Measurements from ENCODE around the gene CPNE6. TPM values are rescaled to one million over a fixed set of nuclear protein-coding genes. Genes with fewer than 3 reads are reported as not detected.
"Not testable (repeated sequence)": the region's sequence is repeated elsewhere in the genome, so short reads cannot be mapped to it uniquely, and the experiment has no call there.

Gene CPNE6
- total RNA-seq (ENCODE audit: low replicate concordance): not detected in 2 replicates

- no peak within 1 kb of the TSS for H2AFZ ChIP-seq (replicated peaks)
- H4K20me1 ChIP-seq (ENCODE audit: low read depth): no peaks in the 10 kb centered on the region
- H3K36me3 ChIP-seq: no peaks in the 10 kb centered on the region
- Mint-ChIP-seq H3K4me1 (peaks cover 5% of the 10 kb centered on the region), H3K27me3 (ENCODE audit: insufficient read depth, low read depth) (peaks cover 2% of the 10 kb centered on the region), H3K9me3 (no peaks in the 10 kb centered on the region), H3K4me3 (no peak within 1 kb of the TSS), H3K27ac (no peak within 1 kb of the TSS), H3K36me3 (no peaks in the 10 kb centered on the region)
- TF ChIP-seq EZH2phosphoT487 (IDR thresholded peaks at IDR 0.05): no peak
- no peak for TF ChIP-seq EZH2 (IDR thresholded peaks at IDR 0.05)
- TF ChIP-seq, protein P1, sequence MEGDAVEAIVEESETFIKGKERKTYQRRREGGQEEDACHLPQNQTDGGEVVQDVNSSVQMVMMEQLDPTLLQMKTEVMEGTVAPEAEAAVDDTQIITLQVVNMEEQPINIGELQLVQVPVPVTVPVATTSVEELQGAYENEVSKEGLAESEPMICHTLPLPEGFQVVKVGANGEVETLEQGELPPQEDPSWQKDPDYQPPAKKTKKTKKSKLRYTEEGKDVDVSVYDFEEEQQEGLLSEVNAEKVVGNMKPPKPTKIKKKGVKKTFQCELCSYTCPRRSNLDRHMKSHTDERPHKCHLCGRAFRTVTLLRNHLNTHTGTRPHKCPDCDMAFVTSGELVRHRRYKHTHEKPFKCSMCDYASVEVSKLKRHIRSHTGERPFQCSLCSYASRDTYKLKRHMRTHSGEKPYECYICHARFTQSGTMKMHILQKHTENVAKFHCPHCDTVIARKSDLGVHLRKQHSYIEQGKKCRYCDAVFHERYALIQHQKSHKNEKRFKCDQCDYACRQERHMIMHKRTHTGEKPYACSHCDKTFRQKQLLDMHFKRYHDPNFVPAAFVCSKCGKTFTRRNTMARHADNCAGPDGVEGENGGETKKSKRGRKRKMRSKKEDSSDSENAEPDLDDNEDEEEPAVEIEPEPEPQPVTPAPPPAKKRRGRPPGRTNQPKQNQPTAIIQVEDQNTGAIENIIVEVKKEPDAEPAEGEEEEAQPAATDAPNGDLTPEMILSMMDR (IDR thresholded peaks at IDR 0.05): no peak
- H3F3A ChIP-seq (ENCODE audit: low read depth): no peaks in the 10 kb centered on the region
- H3K27me3 ChIP-seq: no peaks in the 10 kb centered on the region
- no peak within 1 kb of the TSS for H3K9ac ChIP-seq
- H3K4me2 ChIP-seq: no peak within 1 kb of the TSS
- H3K79me2 ChIP-seq (ENCODE audit: low read depth): no peaks in the 10 kb centered on the region
- H3K9me3 ChIP-seq (ENCODE audit: low read depth): no peaks in the 10 kb centered on the region
- no peak within 1 kb of the TSS for H3K27ac ChIP-seq
- no peaks in the 10 kb centered on the region for H3K4me1 ChIP-seq
- no peak within 1 kb of the TSS for H3K4me3 ChIP-seq
- DNase-seq (ENCODE audit: low spot score): no peak
Measured at GRCh38 chr14:24071144-24071697, at the start of gene CPNE6. Gene CPNE6 (plus strand): TSS chr14:24071562. CDS start chr14:24072937, 1,375 bp downstream.

DNA sequence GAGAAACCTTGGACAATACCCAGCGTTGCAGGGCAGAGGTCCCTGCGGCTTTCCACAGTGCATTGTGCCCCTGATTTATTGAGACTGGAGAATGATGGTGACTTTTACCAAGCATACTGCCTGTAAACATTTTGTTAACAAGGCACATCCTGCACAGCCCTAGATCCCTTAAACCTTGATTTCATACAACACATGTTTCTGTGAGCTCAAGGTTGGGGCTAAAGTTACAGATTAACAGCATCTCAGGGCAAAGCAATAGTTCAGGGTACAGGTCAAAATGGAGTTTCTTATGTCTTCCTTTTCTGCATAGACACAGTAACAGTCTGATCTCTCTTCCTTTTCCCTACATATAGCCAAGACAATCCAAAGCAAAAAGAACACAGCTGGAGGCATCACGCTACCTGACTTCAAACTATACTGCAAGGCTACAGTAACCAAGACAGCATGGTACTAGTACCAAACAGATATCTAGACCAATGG lies 46.4 kb upstream of the CPNE6 start:
- not testable (repeated sequence) for H3K27ac ChIP-seq; H3F3A ChIP-seq (ENCODE audit: low read depth); H4K20me1 ChIP-seq (ENCODE audit: low read depth); H3K79me2 ChIP-seq (ENCODE audit: low read depth); H3K36me3 Mint-ChIP-seq; H3K9me3 ChIP-seq (ENCODE audit: low read depth); H3K4me1 Mint-ChIP-seq; DNase-seq (ENCODE audit: low spot score); H3K4me3 Mint-ChIP-seq; H3K27me3 ChIP-seq; H3K27me3 Mint-ChIP-seq (ENCODE audit: insufficient read depth, low read depth); H3K4me3 ChIP-seq; H3K9me3 Mint-ChIP-seq; H3K4me1 ChIP-seq; H3K9ac ChIP-seq; H3K27ac Mint-ChIP-seq; H2AFZ ChIP-seq (replicated peaks); H3K4me2 ChIP-seq; H3K36me3 ChIP-seq

DNA sequence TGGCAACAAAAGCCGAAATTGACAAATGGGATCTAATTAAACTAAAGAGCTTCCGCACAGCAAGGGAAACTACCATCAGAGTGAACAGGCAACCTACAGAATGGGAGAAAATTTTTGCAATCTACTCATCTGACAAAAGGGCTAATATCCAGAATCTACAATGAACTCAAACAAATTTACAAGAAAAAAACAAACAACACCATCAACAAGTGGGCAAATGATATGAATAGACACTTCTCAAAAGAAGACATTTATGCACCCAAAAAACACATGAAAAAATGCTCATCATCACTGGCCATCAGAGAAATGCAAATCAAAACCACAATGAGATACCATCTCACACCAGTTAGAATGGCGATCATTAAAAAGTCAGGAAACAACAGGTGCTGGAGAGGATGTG lies 41.7 kb upstream of the CPNE6 start:
- H3K36me3 ChIP-seq; H3K4me1 Mint-ChIP-seq; H3F3A ChIP-seq (ENCODE audit: low read depth); DNase-seq (ENCODE audit: low spot score); H2AFZ ChIP-seq (replicated peaks); H3K36me3 Mint-ChIP-seq; H3K27ac ChIP-seq; H3K4me1 ChIP-seq; H3K9ac ChIP-seq; H3K27me3 Mint-ChIP-seq (ENCODE audit: insufficient read depth, low read depth); H3K27ac Mint-ChIP-seq; H3K4me2 ChIP-seq; H4K20me1 ChIP-seq (ENCODE audit: low read depth); H3K4me3 ChIP-seq; H3K9me3 ChIP-seq (ENCODE audit: low read depth); H3K4me3 Mint-ChIP-seq; H3K27me3 ChIP-seq; H3K79me2 ChIP-seq (ENCODE audit: low read depth): not testable (repeated sequence)
- peaks cover 30% of the 10 kb centered on the region for H3K9me3 Mint-ChIP-seq

DNA sequence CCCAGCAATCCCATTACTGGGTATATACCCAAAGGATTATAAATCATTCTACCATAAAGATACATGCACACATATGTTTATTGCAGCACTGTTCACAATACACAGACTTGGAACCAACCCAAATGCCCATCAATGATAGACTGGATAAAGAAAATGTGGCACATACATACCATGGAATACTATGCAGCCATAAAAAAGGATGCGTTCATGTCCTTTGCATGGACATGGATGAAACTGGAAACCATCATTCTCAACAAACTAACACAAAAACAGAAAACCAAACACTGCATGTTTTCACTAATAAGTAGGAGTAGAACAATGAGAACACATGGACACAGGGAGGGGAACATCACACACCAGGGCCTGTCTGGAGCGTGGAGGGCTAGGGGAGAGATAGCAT lies 40.0 kb upstream of the CPNE6 start:
- not testable (repeated sequence) for H3K9me3 ChIP-seq (ENCODE audit: low read depth); H3K4me1 Mint-ChIP-seq; H3K27ac Mint-ChIP-seq; H2AFZ ChIP-seq (replicated peaks); H3K79me2 ChIP-seq (ENCODE audit: low read depth); H3K4me2 ChIP-seq; H3K27me3 Mint-ChIP-seq (ENCODE audit: insufficient read depth, low read depth); H3K27me3 ChIP-seq; H3K27ac ChIP-seq; H3K36me3 Mint-ChIP-seq; H4K20me1 ChIP-seq (ENCODE audit: low read depth); DNase-seq (ENCODE audit: low spot score); H3K4me3 Mint-ChIP-seq; H3K4me3 ChIP-seq; H3F3A ChIP-seq (ENCODE audit: low read depth); H3K4me1 ChIP-seq; H3K36me3 ChIP-seq; H3K9ac ChIP-seq
- peaks cover 28% of the 10 kb centered on the region for H3K9me3 Mint-ChIP-seq

GRCh38 chr14:24032727-24033418 lies 38.5 kb upstream of the CPNE6 start:
- no peak overlapping the region for H3K27ac ChIP-seq
- H3K27me3 ChIP-seq: peaks cover 3% of the 10 kb centered on the region
- no peak for DNase-seq (ENCODE audit: low spot score)
- H4K20me1 ChIP-seq (ENCODE audit: low read depth): no peaks in the 10 kb centered on the region
- H3K36me3 ChIP-seq: no peaks in the 10 kb centered on the region
- no peak overlapping the region for H3K4me3 Mint-ChIP-seq
- no peak overlapping the region for H3K4me2 ChIP-seq
- no peaks in the 10 kb centered on the region for H3K4me1 ChIP-seq
- peaks cover 14% of the 10 kb centered on the region for H3K27me3 Mint-ChIP-seq (ENCODE audit: insufficient read depth, low read depth)
- peaks cover 4% of the 10 kb centered on the region for H3F3A ChIP-seq (ENCODE audit: low read depth)
- peaks cover 26% of the 10 kb centered on the region for H3K9me3 Mint-ChIP-seq
- H3K4me3 ChIP-seq: no peak overlapping the region
- H3K27ac Mint-ChIP-seq: no peak overlapping the region
- H2AFZ ChIP-seq (replicated peaks): no peak overlapping the region
- H3K36me3 Mint-ChIP-seq: no peaks in the 10 kb centered on the region
- TF ChIP-seq, protein P1 (IDR thresholded peaks at IDR 0.05): no peak
- TF ChIP-seq EZH2phosphoT487 (IDR thresholded peaks at IDR 0.05) (no peak), EZH2 (IDR thresholded peaks at IDR 0.05) (no peak)
- no peaks in the 10 kb centered on the region for H3K9me3 ChIP-seq (ENCODE audit: low read depth)
- H3K9ac ChIP-seq: no peak overlapping the region
- no peaks in the 10 kb centered on the region for H3K79me2 ChIP-seq (ENCODE audit: low read depth)
- H3K4me1 Mint-ChIP-seq: peaks cover 10% of the 10 kb centered on the region

DNA sequence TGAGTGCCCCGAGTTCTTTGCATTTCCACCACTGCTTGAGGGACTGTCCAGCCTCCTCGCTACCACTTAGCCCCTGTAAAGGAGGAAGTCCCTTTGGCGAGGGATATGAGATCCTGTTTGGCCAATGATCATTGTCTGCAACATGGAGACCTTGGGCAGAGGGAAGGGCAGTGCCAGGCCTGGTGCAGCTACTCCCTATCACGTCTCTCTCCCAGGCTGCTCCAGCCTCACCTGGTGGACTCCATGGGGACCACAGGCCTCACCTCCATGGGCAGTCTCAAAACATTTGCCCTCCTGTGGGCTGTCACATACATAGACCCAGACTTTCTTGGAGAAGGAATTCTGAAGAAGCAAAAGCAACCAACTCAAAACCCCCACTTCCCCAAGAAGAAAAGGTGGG lies 35.6 kb upstream of the CPNE6 start:
- Mint-ChIP-seq H3K27me3 (ENCODE audit: insufficient read depth, low read depth) (peaks cover 17% of the 10 kb centered on the region), H3K27ac (peak overlapping the region; percentile 87), H3K4me1 (peaks cover 10% of the 10 kb centered on the region), H3K4me3 (peak overlapping the region; percentile 85), H3K9me3 (peaks cover 19% of the 10 kb centered on the region)
- not testable (repeated sequence) for H3K36me3 Mint-ChIP-seq; H3K9me3 ChIP-seq (ENCODE audit: low read depth); DNase-seq (ENCODE audit: low spot score); H3F3A ChIP-seq (ENCODE audit: low read depth); H4K20me1 ChIP-seq (ENCODE audit: low read depth); H3K36me3 ChIP-seq; H3K79me2 ChIP-seq (ENCODE audit: low read depth); H3K9ac ChIP-seq; H3K27ac ChIP-seq; H3K4me1 ChIP-seq; H3K27me3 ChIP-seq
- H2AFZ ChIP-seq (replicated peaks): peak overlapping the region; percentile 98
- H3K4me3 ChIP-seq: peak overlapping the region; percentile 59
- H3K4me2 ChIP-seq: peak overlapping the region; percentile 93
